ENCODE data around the gene ASTN2.

ASTN2 gene

DNA sequence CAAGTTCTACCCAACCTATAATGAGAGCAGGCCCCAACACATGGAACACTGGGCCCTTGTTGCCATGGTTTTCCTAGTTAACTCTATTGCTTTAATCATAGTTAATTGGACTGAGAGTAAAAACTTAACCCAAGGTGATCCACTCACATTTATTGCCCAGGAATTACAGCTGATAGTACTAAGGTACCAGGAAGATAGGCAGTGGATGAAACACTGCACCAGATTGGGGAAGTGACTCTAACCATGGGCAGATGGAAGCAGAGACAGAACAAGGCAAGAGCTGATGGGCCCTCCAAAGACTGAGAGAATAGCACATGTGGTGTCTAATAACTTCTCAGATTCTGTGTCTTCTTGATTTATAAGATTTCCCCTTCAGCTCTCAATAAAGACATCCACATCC lies 873.5 kb downstream of the ASTN2 start:
- Histone ChIP-seq H3K4me1 (ENCODE audit: control insufficient read depth in 1 of 2, insufficient read depth in 2 of 2, low read length in 2 of 2) (no peaks in the 10 kb centered on the region), H3K4me3 (ENCODE audit: low read depth in 1 of 2, low read length in 2 of 2) (no peak overlapping the region), H3K27me3 (ENCODE audit: low read depth, low read length) (no peaks in the 10 kb centered on the region), H3K36me3 (ENCODE audit: control insufficient read depth in 1 of 2, insufficient read depth in 2 of 2, low read length in 2 of 2) (no peaks in the 10 kb centered on the region), H3K27ac (ENCODE audit: low read length) (no peak overlapping the region), H3K9me3 (ENCODE audit: control insufficient read depth in 1 of 2, low read length in 2 of 2) (no peaks in the 10 kb centered on the region)

DNA sequence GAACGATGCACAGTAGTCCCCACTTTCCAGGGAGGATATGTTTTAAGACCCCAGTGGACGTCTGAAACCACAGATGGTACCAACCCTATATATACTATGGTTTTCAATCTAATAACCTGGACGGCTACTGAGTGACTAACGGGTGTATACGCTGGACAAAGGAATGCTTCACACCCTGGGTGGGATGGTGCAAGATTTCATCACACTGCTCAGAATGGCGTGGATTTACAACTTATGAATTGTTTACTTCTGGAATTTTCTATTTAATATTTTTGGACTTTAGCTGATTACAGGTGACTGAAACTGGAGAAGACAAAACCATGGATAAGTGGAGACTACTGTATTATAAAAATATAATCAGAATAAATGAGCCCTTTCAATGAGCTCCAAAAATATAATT lies 875.3 kb downstream of the ASTN2 start:
- no peaks in the 10 kb centered on the region for H3K4me1 ChIP-seq (ENCODE audit: control insufficient read depth in 1 of 2, insufficient read depth in 2 of 2, low read length in 2 of 2)
- no peaks in the 10 kb centered on the region for H3K27me3 ChIP-seq (ENCODE audit: low read depth, low read length)
- H3K36me3 ChIP-seq (ENCODE audit: control insufficient read depth in 1 of 2, insufficient read depth in 2 of 2, low read length in 2 of 2), result no peaks in the 10 kb centered on the region
- H3K4me3 ChIP-seq (ENCODE audit: low read depth in 1 of 2, low read length in 2 of 2), result no peak overlapping the region
- H3K9me3 ChIP-seq (ENCODE audit: control insufficient read depth in 1 of 2, low read length in 2 of 2), result no peaks in the 10 kb centered on the region
- no peak overlapping the region for H3K27ac ChIP-seq (ENCODE audit: low read length)

DNA sequence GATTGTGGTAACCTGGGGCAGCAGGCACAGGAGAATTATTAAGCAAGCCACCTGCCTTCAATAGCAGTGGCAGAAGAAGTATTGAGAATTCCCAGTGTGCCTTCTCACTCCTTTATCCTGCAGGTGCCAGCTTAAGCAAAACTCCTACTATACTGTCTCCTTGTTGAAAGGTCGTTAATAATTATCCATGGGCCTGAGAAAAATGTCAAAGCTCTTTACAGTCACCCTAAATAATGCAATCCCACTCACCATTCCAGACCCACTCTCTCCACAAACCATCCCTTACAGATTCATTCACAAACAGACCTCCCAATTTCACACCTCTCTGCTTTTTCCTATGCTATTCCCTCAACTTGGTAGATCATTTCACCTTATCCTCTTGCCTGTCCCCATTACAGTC lies 889.2 kb downstream of the ASTN2 start:
- H3K36me3 ChIP-seq (ENCODE audit: control insufficient read depth in 1 of 2, insufficient read depth in 2 of 2, low read length in 2 of 2), result no peaks in the 10 kb centered on the region
- no peak overlapping the region for H3K4me3 ChIP-seq (ENCODE audit: low read depth in 1 of 2, low read length in 2 of 2)
- H3K27ac ChIP-seq (ENCODE audit: low read length), result no peak overlapping the region
- no peaks in the 10 kb centered on the region for H3K27me3 ChIP-seq (ENCODE audit: low read depth, low read length)
- no peaks in the 10 kb centered on the region for H3K9me3 ChIP-seq (ENCODE audit: control insufficient read depth in 1 of 2, low read length in 2 of 2)
- H3K4me1 ChIP-seq (ENCODE audit: control insufficient read depth in 1 of 2, insufficient read depth in 2 of 2, low read length in 2 of 2), result no peaks in the 10 kb centered on the region

GRCh38 chr9:116524778-116525470 lies 889.9 kb downstream of the ASTN2 start:
- Histone ChIP-seq H3K27ac (ENCODE audit: low read length) (no peak overlapping the region), H3K27me3 (ENCODE audit: low read depth, low read length) (no peaks in the 10 kb centered on the region), H3K4me3 (ENCODE audit: low read depth in 1 of 2, low read length in 2 of 2) (no peak overlapping the region), H3K36me3 (ENCODE audit: control insufficient read depth in 1 of 2, insufficient read depth in 2 of 2, low read length in 2 of 2) (no peaks in the 10 kb centered on the region), H3K9me3 (ENCODE audit: control insufficient read depth in 1 of 2, low read length in 2 of 2) (no peaks in the 10 kb centered on the region), H3K4me1 (ENCODE audit: control insufficient read depth in 1 of 2, insufficient read depth in 2 of 2, low read length in 2 of 2) (no peaks in the 10 kb centered on the region)

- Histone ChIP-seq H3K27ac (ENCODE audit: low read length) (no peak overlapping the region), H3K36me3 (ENCODE audit: control insufficient read depth in 1 of 2, insufficient read depth in 2 of 2, low read length in 2 of 2) (no peaks in the 10 kb centered on the region), H3K27me3 (ENCODE audit: low read depth, low read length) (no peaks in the 10 kb centered on the region), H3K9me3 (ENCODE audit: control insufficient read depth in 1 of 2, low read length in 2 of 2) (peaks cover 0 to 5% of the 10 kb centered on the region in 2 donors), H3K4me3 (ENCODE audit: low read depth in 1 of 2, low read length in 2 of 2) (no peak overlapping the region), H3K4me1 (ENCODE audit: control insufficient read depth in 1 of 2, insufficient read depth in 2 of 2, low read length in 2 of 2) (no peaks in the 10 kb centered on the region)
These were observed 894.6 kb downstream of the ASTN2 start for GRCh38 chr9:116520218-116520617.

- Histone ChIP-seq H3K4me1 (ENCODE audit: control insufficient read depth in 1 of 2, insufficient read depth in 2 of 2, low read length in 2 of 2) (no peaks in the 10 kb centered on the region), H3K9me3 (ENCODE audit: control insufficient read depth in 1 of 2, low read length in 2 of 2) (peaks cover 0 to 5% of the 10 kb centered on the region in 2 donors), H3K27ac (ENCODE audit: low read length) (no peak overlapping the region), H3K27me3 (ENCODE audit: low read depth, low read length) (no peaks in the 10 kb centered on the region), H3K4me3 (ENCODE audit: low read depth in 1 of 2, low read length in 2 of 2) (no peak overlapping the region), H3K36me3 (ENCODE audit: control insufficient read depth in 1 of 2, insufficient read depth in 2 of 2, low read length in 2 of 2) (no peaks in the 10 kb centered on the region)
These were observed 898.4 kb downstream of the ASTN2 start for GRCh38 chr9:116516456-116516855.

GRCh38 chr9:116515541-116515940 lies 899.3 kb downstream of the ASTN2 start:
- no peaks in the 10 kb centered on the region for H3K27me3 ChIP-seq (ENCODE audit: low read depth, low read length)
- H3K4me3 ChIP-seq (ENCODE audit: low read depth in 1 of 2, low read length in 2 of 2), result no peak overlapping the region
- H3K36me3 ChIP-seq (ENCODE audit: control insufficient read depth in 1 of 2, insufficient read depth in 2 of 2, low read length in 2 of 2), result no peaks in the 10 kb centered on the region
- peaks cover 0 to 5% of the 10 kb centered on the region in 2 donors for H3K9me3 ChIP-seq (ENCODE audit: control insufficient read depth in 1 of 2, low read length in 2 of 2)
- no peaks in the 10 kb centered on the region for H3K4me1 ChIP-seq (ENCODE audit: control insufficient read depth in 1 of 2, insufficient read depth in 2 of 2, low read length in 2 of 2)
- no peak overlapping the region for H3K27ac ChIP-seq (ENCODE audit: low read length)

DNA sequence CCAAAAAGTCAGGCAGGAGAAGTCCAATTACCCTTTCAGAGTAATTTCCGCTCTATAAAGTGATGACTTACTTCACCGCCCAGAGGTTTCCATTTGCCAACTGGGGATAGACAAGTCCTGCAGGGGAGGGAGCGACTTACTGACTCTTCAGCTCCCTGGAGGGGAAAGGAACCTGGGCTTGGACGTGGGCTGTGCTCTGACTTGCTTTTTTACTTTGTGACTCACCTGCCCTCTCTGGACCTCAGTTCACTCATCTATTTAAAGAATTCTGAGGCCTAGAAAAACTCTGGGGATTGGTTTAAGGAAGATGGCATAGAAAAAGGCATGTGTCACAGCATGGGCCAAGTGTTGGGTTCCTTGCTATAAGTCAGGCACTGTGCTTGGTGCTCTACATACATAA lies 908.2 kb downstream of the ASTN2 start:
- H3K36me3 ChIP-seq (ENCODE audit: control insufficient read depth in 1 of 2, insufficient read depth in 2 of 2, low read length in 2 of 2), result no peaks in the 10 kb centered on the region

DNA sequence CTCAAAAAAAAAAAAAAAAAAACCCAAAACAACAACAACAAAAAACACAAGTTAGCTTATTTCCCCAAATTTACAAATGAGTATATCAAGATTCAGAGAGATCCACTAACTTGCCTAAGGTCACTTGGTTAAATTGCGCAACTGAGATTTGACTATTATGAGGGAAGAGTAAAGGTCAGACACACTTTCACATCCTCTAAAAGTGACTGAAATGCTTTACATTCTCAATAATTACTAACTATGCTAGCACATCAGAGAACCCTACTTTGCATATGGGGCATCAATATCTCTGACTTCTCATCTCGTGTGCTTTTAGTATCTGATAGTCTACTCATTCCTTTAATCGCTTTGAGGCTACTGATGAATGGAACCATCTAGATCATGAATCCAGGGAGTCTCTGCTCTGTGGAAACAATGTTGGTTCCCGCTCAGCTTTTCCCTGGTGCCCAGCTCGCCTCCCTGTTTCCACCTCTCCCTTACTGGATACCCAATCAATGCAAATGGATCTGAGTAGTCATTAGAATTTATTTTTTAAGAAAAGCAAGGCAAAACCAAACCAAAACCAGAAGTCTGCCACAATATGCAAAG lies 909.9 kb downstream of the ASTN2 start:
- H3K27ac ChIP-seq (ENCODE audit: low read length), result no peak overlapping the region
- no peaks in the 10 kb centered on the region for H3K4me1 ChIP-seq (ENCODE audit: control insufficient read depth in 1 of 2, insufficient read depth in 2 of 2, low read length in 2 of 2)
- H3K27me3 ChIP-seq (ENCODE audit: low read depth, low read length), result no peaks in the 10 kb centered on the region
- H3K9me3 ChIP-seq (ENCODE audit: control insufficient read depth in 1 of 2, low read length in 2 of 2), result no peaks in the 10 kb centered on the region
- no peaks in the 10 kb centered on the region for H3K36me3 ChIP-seq (ENCODE audit: control insufficient read depth in 1 of 2, insufficient read depth in 2 of 2, low read length in 2 of 2)
- H3K4me3 ChIP-seq (ENCODE audit: low read depth in 1 of 2, low read length in 2 of 2), result no peak overlapping the region

More for the DNA sequence above, 908.2 kb downstream of the ASTN2 start:
- Histone ChIP-seq H3K9me3 (ENCODE audit: control insufficient read depth in 1 of 2, low read length in 2 of 2) (no peaks in the 10 kb centered on the region), H3K4me1 (ENCODE audit: control insufficient read depth in 1 of 2, insufficient read depth in 2 of 2, low read length in 2 of 2) (no peaks in the 10 kb centered on the region), H3K4me3 (ENCODE audit: low read depth in 1 of 2, low read length in 2 of 2) (no peak overlapping the region), H3K27ac (ENCODE audit: low read length) (no peak overlapping the region), H3K27me3 (ENCODE audit: low read depth, low read length) (no peaks in the 10 kb centered on the region)

DNA sequence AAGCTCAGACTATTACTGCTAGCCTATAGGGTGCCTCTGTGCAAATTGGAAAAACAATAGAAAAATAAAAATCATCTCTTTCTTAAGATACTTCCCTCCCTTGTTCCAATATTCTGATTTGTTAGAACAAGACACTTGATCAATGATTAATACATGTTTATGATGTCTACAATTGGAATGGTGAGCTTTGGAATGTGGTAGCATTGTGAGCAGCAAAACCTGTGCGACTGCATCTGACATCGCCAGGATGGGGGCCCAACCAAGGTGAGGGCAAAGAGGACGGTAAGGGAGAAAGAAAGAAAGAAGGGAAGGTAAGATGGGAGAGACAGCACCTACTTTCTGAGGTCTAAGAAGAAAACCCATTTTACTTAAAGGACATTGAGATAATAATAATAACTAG lies 910.8 kb downstream of the ASTN2 start:
- Histone ChIP-seq H3K4me3 (ENCODE audit: low read depth in 1 of 2, low read length in 2 of 2) (no peak overlapping the region), H3K36me3 (ENCODE audit: control insufficient read depth in 1 of 2, insufficient read depth in 2 of 2, low read length in 2 of 2) (no peaks in the 10 kb centered on the region), H3K4me1 (ENCODE audit: control insufficient read depth in 1 of 2, insufficient read depth in 2 of 2, low read length in 2 of 2) (no peaks in the 10 kb centered on the region), H3K9me3 (ENCODE audit: control insufficient read depth in 1 of 2, low read length in 2 of 2) (no peaks in the 10 kb centered on the region), H3K27ac (ENCODE audit: low read length) (no peak overlapping the region), H3K27me3 (ENCODE audit: low read depth, low read length) (no peaks in the 10 kb centered on the region)

DNA sequence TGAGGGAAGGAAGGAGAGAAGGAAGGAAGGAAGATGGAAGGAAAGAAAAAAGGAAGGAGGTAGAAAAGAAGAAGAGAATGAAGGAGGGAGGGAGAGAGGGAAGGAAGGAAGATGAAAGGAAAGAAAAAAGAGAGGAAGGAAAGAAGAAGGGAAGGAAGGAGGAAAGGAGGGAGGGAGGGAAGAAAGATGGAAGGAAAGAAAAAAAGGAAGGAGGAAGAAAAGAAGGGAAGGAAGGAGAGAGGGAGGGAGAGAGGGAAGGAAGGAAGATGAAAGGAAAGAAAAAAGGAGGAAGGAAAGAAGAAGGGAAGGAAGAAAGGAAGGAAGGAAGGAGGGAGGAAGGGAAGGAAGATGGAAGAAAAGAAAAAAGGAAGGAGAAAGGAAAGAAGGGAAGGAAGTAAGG lies 912.1 kb downstream of the ASTN2 start:
- H3K9me3 ChIP-seq (ENCODE audit: control insufficient read depth in 1 of 2, low read length in 2 of 2), result no peaks in the 10 kb centered on the region
- H3K4me1 ChIP-seq (ENCODE audit: control insufficient read depth in 1 of 2, insufficient read depth in 2 of 2, low read length in 2 of 2), result no peaks in the 10 kb centered on the region
- no peak overlapping the region for H3K27ac ChIP-seq (ENCODE audit: low read length)
- no peaks in the 10 kb centered on the region for H3K36me3 ChIP-seq (ENCODE audit: control insufficient read depth in 1 of 2, insufficient read depth in 2 of 2, low read length in 2 of 2)
- H3K27me3 ChIP-seq (ENCODE audit: low read depth, low read length), result no peaks in the 10 kb centered on the region
- H3K4me3 ChIP-seq (ENCODE audit: low read depth in 1 of 2, low read length in 2 of 2), result no peak overlapping the region

DNA sequence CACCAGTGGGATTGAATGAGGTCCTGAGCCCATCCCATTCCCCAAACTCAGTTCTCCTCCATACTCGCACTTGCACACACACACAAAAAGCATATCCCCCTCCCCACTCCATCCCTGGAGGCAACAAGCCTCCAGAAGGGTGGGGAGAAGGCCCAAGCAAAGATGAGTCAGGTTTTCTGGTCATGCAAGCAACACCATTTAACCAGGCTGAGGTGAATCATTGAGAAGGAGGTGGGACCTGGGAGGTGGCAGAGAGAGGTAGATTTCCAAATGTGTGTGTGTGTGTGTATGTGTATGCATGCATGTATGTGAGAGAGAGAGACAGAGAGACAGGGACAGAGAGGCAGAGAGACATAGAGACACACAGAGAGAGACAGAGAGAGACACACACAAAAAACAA lies 913.0 kb downstream of the ASTN2 start:
- H3K4me1 ChIP-seq (ENCODE audit: control insufficient read depth in 1 of 2, insufficient read depth in 2 of 2, low read length in 2 of 2), result no peaks in the 10 kb centered on the region
- no peak overlapping the region for H3K27ac ChIP-seq (ENCODE audit: low read length)
- H3K27me3 ChIP-seq (ENCODE audit: low read depth, low read length), result no peaks in the 10 kb centered on the region
- no peak overlapping the region for H3K4me3 ChIP-seq (ENCODE audit: low read depth in 1 of 2, low read length in 2 of 2)
- no peaks in the 10 kb centered on the region for H3K9me3 ChIP-seq (ENCODE audit: control insufficient read depth in 1 of 2, low read length in 2 of 2)
- no peaks in the 10 kb centered on the region for H3K36me3 ChIP-seq (ENCODE audit: control insufficient read depth in 1 of 2, insufficient read depth in 2 of 2, low read length in 2 of 2)
